GM12873 (cell line): ENCODE results near the gene DUSP15.

Experiments used
- CTCF ChIP-seq: IDR thresholded peaks from 2 replicates; pipeline ENCODE4 v1.5.1; 2012; ENCODE audit warnings: low read depth, mild to moderate bottlenecking, moderate library complexity, low read length, control low read depth; ENCODE audit not compliant: insufficient read depth; ENCODE audit errors: missing control alignments

DUSP15 gene

GRCh38 chr20:31833931-31834521 lies 36.3 kb downstream of the DUSP15 start:
- no peak for TF ChIP-seq CTCF

- peak; percentile 98 for TF ChIP-seq CTCF
These were observed 37.0 kb downstream of the DUSP15 start for GRCh38 chr20:31833130-31833930.

GRCh38 chr20:31831771-31832306 lies 38.5 kb downstream of the DUSP15 start:
- TF ChIP-seq CTCF = no peak

- no peak for TF ChIP-seq CTCF
These were observed 39.1 kb downstream of the DUSP15 start for GRCh38 chr20:31831211-31831610.

- no peak for TF ChIP-seq CTCF
These were observed 39.8 kb downstream of the DUSP15 start for GRCh38 chr20:31830406-31830981.

GRCh38 chr20:31829731-31830130 lies 40.6 kb downstream of the DUSP15 start:
- TF ChIP-seq CTCF = no peak

GRCh38 chr20:31827059-31827458 lies 43.3 kb downstream of the DUSP15 start:
- no peak for TF ChIP-seq CTCF
